ENCODE data around the gene SRI. TPM values are rescaled to one million over a fixed set of nuclear protein-coding genes. Genes with fewer than 3 reads are reported as not detected.
A peak's percentile ranks its signal among the peaks of the same experiment; 100 is the strongest.

SRI gene
- total and polyA plus RNA-seq, 8 donors, result 18.6 to 78.1 (median 42.1) TPM

DNA sequence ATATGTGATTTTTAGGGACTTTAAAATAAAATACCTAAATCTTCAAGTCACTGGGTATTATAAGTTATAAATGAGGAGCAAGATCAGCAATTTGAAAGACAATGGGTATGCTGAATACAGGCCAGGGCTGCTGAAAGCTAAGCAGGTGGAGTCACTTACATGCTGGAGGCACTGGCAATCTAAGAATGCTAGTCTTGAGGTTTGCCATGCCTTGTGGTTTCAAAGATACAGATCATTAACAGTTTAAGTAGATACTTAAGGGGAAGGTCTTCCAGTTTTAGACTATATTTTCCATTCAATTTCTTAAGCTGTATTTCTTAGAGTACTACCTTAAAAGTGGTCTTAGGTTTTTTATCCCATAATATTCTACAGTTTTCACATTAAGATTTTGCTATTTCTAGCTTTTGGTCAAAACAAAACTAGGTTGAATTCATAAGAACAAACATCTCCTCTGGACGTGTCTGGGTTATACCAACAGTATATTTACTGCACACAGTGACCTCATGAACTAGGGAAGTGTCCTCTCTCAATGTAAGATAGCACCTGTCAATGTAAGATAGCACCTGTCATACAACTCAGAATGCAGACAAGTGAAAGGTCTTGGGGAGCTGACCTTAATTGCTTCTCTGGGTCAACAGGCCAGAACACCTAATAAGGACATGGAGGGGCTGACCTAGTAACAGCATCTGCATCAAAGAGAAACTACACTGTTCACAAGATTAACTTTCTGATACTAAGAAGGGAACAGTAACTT is 2.0 kb downstream of the SRI start:
- Histone ChIP-seq H3K36me3 (peaks cover 0 to 13% (median 0%) of the 10 kb centered on the region in 3 donors), H3K27me3 (no peaks in the 10 kb centered on the region), H3K4me1 (peaks cover 0 to 12% (median 5%) of the 10 kb centered on the region in 3 donors), H3K4me3 (peak overlapping the region in 2 of 4 donors; percentile 93 to 96), H3K27ac (no peak overlapping the region), H3K9me3 (no peaks in the 10 kb centered on the region)
- 24 to 29% methylated on average over 1 of the region's 1 CpG for WGBS, 2 donors
- intact Hi-C loops (cut with DNase I), result no loop called here
- ATAC-seq (no peak), FAIRE-seq (no peak), DNase-seq (no peak)
- TF ChIP-seq, protein P1, sequence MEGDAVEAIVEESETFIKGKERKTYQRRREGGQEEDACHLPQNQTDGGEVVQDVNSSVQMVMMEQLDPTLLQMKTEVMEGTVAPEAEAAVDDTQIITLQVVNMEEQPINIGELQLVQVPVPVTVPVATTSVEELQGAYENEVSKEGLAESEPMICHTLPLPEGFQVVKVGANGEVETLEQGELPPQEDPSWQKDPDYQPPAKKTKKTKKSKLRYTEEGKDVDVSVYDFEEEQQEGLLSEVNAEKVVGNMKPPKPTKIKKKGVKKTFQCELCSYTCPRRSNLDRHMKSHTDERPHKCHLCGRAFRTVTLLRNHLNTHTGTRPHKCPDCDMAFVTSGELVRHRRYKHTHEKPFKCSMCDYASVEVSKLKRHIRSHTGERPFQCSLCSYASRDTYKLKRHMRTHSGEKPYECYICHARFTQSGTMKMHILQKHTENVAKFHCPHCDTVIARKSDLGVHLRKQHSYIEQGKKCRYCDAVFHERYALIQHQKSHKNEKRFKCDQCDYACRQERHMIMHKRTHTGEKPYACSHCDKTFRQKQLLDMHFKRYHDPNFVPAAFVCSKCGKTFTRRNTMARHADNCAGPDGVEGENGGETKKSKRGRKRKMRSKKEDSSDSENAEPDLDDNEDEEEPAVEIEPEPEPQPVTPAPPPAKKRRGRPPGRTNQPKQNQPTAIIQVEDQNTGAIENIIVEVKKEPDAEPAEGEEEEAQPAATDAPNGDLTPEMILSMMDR (IDR thresholded peaks at IDR 0.05), result no peak

DNA sequence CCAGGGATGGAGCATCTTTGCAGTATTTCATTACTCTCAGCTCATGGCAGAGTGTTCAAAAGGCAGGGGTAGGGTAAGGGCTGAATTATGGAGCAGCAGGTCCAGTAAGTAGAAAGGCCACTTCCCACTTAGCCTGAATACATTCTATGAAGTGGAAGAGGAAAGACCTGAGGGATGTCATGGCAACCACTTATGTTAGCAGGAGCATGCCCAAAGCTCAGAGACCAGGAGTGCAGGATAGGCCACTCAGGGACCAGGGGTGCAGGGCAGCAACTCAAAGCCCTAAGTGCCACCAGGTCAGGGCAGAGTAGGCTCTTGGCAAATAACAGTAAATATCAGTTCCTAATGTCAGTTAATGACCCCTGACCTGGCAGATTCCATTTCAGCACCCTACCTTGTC is 3.6 kb downstream of the SRI start:
- intact Hi-C loops (cut with DNase I), result no loop called here
- FAIRE-seq, result no peak

DNA sequence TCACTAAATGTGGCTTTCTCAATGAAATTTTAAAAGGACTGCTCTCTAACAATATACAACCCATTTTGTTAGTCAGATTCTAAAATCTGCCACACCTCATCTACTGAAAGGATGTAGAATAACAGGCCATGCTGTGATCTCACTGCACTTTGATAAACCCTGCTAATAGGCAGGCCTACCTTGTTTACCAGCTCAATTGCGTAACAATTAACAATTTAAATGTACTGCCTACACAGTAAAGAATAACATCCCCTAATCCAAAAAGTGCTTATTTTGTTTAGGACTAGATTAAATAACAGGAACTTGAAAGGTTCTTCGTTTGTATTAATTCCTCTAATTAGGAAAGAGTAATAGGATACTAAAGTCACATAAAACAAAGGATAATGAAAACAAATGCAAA is 4.5 kb downstream of the SRI start:
- 76 to 79% methylated on average over 2 of the region's 2 CpGs for WGBS, 2 donors
- no peaks in the 10 kb centered on the region for H3K27me3 ChIP-seq
- H3K4me3 ChIP-seq, result no peak overlapping the region
- DNase-seq (no peak), FAIRE-seq (no peak), ATAC-seq (no peak)
- TF ChIP-seq, protein P1 (IDR thresholded peaks at IDR 0.05), result no peak
- intact Hi-C loops (cut with DNase I), result no loop called here
- no peaks in the 10 kb centered on the region for H3K9me3 ChIP-seq
- H3K27ac ChIP-seq, result no peak overlapping the region
- peaks cover 0 to 22% (median 3%) of the 10 kb centered on the region in 3 donors for H3K36me3 ChIP-seq
- H3K4me1 ChIP-seq, result peaks cover 0 to 6% (median 0%) of the 10 kb centered on the region in 3 donors

More for the DNA sequence above, 3.6 kb downstream of the SRI start:
- H3K27ac ChIP-seq, result no peak overlapping the region
- H3K4me1 ChIP-seq, result peaks cover 0 to 12% (median 5%) of the 10 kb centered on the region in 3 donors
- DNase-seq, result no peak
- H3K27me3 ChIP-seq, result no peaks in the 10 kb centered on the region
- TF ChIP-seq, protein P1 (IDR thresholded peaks at IDR 0.05), result no peak
- no peak for ATAC-seq
- H3K4me3 ChIP-seq, result no peak overlapping the region
- H3K9me3 ChIP-seq, result no peaks in the 10 kb centered on the region
- H3K36me3 ChIP-seq, result peaks cover 0 to 22% (median 0%) of the 10 kb centered on the region in 3 donors

DNA sequence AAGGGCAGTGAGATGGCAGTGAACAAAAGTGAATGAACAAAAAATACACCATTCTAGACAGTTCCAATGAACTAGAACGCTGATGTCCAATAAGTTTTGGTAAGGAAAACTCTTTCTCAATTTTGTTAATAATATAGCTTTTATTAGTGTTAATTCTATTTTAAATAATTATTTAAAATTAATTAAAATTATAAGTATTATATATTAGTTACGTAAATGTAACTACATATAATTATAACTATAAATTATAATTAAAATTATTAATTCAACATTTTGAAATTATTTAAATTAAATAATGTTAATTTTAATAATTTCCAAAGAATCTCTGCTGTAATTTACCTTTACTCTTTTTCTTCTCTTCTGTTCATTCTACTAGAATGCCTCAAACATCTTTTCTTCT is 5.4 kb downstream of the SRI start:
- DNase-seq (no peak), FAIRE-seq (peak; percentile 88), ATAC-seq (no peak)
- Histone ChIP-seq H3K27ac (no peak overlapping the region), H3K4me1 (peaks cover 0 to 6% (median 0%) of the 10 kb centered on the region in 3 donors), H3K27me3 (no peaks in the 10 kb centered on the region), H3K9me3 (no peaks in the 10 kb centered on the region), H3K4me3 (no peak overlapping the region), H3K36me3 (peaks cover 0 to 30% (median 10%) of the 10 kb centered on the region in 3 donors)
- WGBS, 2 donors, result 91 to 97% methylated on average over 2 of the region's 2 CpGs
- TF ChIP-seq, protein P1 (IDR thresholded peaks at IDR 0.05), result no peak
- intact Hi-C loops (cut with DNase I), result no loop called here

DNA sequence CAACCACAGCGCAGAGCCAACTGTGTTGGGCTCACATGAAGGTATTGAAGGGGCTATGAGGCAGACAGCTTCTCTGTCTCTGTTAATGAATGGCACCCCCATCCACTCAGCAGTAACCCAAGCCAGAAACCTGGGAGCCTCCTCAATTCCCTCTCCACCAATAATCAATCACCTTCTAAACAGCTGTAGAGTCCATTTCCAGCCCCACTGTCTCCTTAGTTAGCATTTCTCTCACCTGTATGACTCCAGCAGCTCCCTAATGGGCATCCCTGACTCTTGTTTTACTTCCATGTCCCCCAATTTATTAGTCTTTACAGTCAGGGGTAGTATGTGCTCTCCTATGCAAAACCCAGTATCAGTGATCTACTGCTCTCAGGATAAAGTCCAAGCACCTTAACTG is 6.9 kb downstream of the SRI start:
- no peak overlapping the region for H3K27ac ChIP-seq
- no peak overlapping the region for H3K4me3 ChIP-seq
- FAIRE-seq (no peak), ATAC-seq (no peak), DNase-seq (no peak)
- H3K4me1 ChIP-seq, result peaks cover 0 to 2% (median 0%) of the 10 kb centered on the region in 3 donors
- intact Hi-C loops (cut with DNase I), result no loop called here
- no peaks in the 10 kb centered on the region for H3K27me3 ChIP-seq
- TF ChIP-seq, protein P1 (IDR thresholded peaks at IDR 0.05), result no peak
- peaks cover 0 to 45% (median 25%) of the 10 kb centered on the region in 3 donors for H3K36me3 ChIP-seq
- H3K9me3 ChIP-seq, result no peaks in the 10 kb centered on the region
- WGBS, 2 donors, result 95 to 96% methylated on average over 1 of the region's 1 CpG

All from pancreas (tissue), 10 donors.